ENCODE data around the gene TMEM87B.

The TMEM87B gene

DNA sequence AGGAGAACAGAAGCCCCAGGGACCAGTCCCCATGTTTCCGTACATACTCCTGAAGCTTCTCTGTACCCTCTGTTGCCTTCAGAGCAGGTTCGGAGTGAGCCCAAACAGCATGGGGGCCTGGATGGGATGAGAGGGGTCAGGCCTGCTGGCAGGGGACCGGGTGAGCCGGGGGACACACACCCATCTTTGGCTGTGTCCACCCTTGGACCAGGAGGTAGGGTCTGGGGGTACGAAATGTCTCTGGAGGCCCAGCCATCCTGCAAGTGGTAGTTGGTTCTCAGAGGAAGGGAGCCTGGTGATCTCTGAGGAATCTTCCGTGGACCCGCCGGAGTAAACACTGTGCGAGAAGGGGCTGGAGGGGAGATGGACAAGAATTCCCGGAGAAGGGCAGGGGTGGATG lies 98.4 kb downstream of the TMEM87B start:
- no peak for DNase-seq

DNA sequence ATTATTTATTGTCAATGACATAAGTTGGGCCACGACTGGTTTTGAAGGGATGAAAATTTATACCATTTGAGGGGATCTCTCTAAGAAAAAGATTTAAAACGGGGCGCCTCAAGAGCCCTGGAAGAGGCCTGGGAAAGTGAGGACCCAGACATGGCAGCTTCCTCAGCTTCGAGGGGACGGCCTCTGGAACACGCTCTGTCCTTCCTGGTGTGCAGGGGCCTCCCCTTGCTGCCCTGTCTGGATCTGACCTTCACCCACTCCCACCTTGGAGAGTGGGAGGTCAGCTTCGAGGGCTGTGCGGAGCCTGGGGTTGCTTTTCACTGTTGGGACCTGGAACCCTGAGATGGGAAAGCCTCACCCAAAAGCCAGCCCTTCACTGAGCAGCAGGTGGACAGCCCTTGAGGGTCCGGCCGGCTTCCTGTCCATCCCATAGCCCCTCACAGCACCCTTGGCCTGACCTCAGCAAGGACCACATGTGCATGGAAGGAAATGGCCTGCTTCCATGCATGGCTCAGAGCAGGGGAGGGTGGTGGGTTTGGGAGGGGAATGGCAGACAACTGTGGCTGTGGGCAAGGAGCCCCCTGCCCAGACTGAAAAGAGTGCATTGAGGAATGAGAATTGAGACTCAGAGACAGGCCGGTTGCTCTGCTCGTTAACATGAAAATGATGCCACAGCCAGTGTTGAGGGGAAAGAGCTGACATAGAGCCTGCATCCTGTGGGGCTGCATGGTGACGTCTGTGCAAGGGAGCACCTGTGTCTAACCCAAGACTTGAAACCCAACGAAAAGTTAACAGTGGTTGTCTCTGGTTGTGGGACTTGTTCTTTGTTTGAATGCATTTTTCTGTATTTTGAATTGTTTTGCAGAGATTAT lies 99.4 kb downstream of the TMEM87B start:
- no peak for DNase-seq

DNA sequence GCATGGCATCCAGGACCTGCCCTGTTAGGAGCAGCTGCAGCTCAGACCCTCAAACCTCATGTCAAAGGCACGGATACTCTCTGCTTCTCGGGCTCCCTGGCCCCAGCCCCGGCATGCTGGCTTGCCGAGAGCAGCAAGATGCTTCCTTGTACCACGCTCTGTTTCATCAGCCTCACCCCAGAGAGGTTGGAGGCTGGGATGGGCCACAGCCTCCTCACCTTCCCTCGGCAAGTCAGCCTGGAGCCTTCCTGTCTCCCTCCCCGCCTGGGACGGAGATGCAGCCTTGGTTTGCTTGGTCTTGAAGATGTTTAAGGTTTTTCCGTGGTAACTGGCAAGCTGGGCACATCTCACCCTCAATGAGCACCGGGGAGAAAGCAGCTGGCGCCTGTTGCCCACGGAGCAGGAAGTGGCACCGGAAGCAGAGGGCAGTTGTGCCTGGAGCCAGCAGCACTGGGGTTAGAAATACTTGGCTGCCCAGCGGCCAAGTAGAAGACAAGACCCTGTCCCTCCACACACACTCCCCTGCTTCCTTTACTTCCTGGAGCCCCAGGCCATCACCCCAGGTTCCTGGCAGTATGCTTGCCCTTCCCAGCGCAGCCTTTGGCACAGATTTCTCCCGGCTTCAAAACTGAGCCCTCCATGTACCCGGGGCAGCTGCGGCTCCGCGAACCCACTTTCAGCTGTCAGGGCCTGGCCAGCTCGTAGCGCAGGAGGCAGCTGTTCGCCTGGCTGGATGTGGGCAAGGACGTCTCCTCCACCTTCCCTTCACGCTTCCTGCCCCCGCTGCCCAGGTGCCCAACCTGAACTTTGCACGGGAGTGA lies 100.5 kb downstream of the TMEM87B start:
- DNase-seq = peak; percentile 38

DNA sequence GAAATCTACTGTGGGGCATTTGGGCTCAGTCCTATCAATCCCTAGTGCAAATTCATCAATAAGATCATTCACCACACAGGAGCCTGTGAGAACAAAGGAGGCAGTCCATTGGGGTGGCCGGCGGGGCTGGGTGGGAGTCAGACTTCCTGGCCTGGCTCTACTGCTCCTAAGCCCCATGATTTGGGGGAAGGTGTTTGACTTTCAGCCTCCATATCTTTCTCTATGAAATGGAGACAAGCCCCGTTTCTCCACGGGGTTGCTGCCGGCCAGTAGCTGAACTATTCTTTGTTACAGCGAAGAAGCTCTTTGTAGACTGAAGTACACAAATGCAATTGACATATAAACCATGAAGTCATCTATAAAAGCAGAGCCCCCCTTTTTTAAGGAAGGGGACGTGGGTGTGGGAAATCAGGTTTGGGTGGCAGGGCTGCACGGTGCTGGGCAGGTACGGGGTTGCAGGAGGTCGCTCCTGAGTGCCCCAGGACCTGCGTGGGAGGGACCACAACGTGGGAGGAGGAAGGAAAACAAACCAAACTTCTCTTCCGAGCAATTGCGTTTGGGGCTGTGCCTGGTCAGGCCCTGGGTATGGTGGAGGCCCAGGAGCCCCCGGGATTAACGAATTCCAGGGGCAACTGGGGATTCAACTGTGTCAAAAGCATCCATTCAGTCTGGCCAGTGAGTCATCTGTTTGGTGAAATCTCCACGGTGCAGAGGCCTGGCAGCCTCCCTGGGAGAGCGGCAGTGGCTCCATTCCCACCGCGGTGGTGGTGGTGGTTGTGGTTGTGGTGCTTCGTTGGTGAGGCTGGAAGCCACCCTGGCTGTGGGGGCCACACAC lies 101.3 kb downstream of the TMEM87B start:
- DNase-seq = peak; percentile 27

DNA sequence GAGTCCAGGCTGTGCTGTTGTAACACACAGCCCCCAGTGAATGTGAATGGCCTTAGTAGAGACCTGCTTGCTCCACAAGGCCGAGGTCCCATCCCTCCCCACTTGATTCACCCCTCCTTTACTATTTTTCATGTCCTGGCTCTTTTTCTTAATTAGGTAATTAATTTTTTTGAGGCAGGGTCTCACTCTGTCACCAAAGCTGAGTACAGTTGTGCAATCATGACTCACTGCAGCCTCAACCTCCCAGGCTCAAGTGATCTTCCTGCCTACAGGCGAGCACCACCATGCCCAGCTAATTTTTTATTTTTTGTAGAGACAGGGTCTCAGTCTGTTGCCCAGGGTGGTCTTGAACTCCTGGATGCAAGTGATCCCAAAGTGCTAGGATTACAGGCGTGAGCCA lies 102.4 kb downstream of the TMEM87B start:
- DNase-seq = no peak

DNA sequence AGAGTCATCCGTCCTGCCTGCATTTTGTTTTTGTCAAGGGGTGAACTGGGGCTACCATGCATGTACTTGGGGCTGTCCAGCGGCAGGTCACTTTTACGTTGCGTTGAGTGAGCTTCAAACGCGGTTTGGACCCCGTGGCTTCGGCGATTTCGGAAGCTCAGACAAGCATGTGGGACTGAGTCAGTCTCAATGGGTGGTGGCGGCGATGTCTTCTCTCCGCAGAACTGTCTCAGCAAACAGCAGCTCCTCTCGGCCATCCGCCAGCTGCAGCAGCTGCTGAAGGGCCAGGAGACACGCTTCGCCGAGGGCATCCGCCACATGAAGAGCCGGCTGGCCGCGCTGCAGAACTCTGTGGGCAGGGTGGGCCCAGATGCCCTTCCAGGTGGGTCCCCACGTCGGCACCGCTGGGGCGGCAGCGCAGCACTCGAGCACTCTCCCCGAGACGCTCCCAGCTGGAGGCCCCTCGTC lies 104.4 kb downstream of the TMEM87B start:
- DNase-seq = peak; percentile 98

DNA sequence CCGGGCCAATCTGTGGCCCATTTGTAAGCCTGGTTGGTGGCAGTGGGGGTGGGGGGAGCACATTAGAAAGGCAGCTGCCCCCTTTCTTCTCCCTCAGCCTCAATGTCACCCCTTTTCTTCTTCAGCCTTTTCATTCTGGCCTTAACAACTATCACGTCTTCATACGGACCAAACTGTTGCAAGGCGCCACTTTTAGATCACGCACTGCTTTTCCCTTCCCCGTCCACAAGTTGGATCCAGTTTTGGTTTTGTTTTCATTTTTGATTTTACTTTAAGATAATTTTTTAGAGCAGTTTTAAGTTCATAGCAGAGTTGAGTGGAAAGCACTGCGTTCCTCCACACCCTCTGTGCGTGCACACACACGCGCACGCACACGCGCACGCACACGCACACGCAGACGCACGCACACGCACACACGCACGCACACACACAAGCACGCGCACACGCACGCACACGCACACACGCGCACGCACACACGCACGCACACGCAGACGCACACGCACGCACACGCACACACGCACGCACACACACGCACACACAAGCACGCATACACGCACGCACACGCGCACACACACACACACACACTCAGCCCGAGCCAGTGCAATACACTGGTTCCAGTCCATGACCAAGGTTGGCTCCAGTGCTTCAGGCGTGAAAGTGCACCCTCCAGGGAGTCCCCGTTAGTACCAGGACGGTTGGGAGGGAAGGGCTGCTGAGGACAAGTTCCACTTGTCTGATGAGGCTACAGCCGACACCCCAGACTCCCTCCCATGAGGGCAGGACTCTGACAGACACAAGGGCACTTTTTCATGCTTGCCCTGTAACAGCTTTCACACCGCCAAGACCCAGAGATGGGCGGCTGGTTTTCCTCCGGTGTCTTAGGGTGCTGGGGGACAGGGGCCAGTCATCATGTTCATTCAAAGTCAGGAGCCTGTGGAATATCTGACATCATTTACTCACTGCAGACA lies 105.5 kb downstream of the TMEM87B start:
- peak; percentile 49 for DNase-seq

DNA sequence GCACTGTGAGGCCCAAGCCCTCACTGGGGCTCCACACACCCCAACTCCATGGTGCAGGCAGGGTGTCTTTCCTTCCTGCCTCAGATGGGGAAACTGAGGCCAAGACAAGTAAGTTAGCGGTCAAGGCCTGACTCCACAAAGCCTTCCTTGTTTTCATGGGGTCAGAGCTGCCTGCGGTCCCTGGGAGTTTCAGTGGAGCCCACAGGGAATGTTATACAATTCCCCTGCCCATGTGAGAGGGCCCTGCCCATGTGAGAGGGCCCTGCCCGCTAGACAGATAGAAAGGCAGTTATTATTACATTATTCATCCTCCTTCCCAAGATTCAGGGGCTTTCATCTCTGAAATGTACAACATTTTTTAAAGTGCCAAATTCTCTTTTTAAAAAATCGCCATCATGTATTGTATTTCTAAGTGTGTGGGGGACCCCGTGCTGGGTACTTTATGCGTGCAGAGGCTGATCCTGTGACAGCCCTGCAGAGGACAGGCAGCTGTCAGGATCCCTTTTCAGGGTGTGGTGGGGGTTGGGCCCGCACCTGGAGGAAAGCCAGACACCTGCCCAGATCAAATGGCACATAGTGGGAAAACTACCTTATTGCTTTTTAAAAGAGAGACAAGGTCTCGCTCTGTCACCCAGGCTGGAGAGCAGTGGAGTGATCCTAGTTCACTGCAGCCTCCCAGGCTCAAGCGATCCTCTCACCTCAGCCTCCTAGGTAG lies 106.5 kb downstream of the TMEM87B start:
- DNase-seq = peak; percentile 90

DNA sequence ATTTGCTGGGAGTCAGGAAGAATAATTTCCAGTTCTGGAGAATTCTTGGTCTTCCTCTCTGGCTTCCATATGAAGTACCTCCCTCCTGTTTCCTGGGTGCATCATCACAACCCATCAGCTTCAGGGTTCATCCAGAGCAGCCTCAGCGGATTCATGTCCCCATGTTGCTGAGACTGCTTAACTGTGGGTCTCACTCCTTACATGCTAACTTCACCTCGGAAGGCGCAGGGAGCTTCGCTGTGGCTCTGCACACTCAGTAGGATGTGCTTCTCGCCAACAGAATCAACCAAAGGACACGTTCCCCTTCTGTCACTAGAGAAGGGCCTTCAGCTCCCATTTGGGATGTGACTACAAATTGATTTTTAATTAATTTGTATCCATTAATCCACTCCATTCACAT lies 107.3 kb downstream of the TMEM87B start:
- no peak for DNase-seq

DNA sequence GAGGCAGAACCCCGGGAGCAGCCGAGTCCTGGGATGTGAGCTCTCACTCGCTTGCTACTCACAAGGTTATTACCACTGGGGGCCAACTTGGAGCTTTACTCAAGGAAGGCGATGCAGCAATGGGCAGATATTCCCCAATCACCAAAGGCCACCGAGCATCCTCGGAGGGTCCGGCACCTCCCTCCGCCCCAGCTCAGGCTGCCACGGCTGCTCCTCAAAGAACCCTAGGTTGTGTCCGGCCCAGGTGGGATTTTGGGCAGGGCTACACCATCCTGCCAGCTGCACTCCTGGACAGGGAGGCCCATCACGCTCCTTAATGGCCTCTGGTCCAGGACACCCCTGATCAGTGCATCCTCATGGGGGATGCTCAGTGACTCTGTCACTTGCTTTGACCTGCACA lies 107.9 kb downstream of the TMEM87B start:
- DNase-seq = no peak

DNA sequence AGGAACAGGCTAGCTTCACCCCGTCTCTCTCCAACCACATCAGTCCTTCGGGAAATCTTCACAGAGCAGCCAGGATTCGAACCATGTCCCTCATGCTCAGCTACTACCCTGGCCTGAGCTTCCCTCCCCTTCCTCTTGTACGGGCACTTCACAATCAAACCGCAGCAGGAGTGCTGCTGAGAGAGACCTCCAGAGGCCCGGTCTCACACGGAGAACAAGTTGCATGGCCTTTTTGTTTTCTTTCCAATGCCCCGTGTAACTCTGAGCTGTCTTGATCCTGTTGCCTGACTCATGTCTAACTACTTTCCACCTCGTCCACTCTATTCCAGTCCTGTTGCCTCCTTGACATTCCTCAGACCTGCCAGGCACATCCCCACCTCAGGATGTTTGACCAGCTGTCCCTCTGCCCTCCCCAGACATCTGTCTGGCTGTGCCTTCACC lies 108.5 kb downstream of the TMEM87B start:
- peak; percentile 92 for DNase-seq

DNA sequence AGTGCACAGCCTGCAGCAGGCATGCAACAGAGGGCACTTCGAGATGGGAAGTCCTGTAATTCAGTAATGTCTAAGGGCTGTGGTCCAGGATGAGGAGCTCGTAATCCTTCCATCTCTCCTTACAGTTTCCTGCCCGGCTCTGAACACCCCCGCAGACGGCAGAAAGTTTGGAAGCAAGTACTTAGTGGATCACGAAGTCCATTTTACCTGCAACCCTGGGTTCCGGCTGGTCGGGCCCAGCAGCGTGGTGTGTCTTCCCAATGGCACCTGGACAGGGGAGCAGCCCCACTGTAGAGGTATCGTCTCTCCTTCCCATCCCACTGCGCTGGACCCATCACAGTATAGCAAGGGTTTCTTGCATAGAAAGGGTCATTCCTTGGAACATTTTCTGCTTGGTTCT lies 109.8 kb downstream of the TMEM87B start:
- DNase-seq = no peak

DNA sequence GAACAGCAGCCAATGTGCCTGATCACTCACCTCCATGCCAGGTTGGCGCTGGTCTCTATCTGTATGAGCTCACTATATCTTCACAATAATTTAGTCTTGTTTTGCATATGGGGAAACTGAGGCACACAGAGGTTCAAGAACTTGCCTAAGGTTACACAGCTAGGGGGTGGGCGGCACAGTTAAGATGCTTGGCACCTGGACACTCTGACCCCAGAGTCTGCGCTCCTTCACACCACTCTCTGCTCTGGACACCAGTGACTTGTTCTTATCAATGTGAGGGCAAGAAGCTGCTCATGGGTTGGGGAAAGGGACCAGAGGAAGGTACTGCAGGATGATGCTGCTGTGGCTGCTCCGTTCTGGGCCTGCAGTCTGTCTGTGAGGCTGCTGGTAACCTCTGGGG lies 110.2 kb downstream of the TMEM87B start:
- DNase-seq = no peak

DNA sequence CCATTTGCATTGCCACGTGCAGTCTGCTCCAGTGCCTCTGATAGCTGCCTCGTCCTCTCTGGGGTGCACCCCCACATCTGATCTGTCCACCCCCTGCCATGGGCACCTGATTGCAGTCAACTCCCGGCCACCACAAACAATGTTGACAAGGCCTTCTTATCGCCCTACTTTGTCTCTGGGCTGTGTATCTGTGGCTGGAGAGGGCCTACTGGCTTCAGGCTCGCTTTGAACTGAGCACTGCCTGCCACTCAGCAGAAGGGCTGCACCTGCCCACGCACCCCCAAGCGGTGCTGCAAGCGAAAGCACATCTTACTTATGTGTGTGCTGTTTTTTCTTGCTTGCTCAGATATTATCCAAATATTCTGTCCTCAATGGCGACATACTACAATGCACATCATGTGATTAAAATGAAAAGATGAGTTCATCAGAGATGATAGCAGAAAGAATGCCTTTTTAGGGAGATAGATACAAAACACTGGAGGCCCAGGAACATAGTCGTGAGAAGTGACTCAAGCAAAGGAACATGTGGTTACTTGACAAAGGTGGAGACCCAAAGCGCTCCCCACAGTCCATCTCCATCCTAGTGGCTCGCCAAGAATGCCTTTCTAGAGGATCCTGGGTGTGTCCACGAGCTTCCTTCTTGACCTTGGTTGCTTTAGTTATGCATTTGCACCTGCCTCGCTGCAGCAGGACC lies 111.9 kb downstream of the TMEM87B start:
- no peak for DNase-seq

DNA sequence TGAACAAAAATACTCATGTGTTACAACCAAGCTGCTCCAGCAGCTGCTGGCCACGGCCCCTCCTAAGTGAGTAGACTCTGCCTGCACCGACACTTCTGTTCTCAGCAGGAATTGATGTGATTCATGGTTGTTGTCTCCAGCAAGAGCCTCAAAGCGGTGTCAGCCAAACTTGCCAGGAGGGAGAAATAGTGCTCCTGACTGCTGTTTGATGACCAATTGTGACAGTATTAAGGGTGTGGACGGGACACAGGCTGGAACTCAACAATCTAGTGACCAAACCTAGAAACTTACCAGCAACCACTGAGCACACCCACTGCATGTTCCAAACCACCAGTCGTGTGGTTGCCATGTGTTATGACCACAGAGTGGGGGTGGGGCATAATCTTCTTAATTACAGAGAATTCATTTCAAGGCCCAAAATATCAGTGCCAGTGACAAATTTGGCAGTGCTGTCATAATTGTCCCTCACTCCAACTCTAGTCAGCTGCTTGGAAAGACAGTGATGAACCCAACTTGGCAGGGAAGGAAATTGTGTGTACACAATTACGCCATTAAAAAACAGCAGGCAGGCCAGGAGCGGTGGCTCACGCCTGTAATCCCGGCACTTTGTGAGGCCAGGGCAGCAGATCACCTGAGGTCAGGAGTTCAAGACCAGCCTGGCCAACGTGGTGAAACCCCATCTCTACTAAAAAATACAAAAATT lies 113.5 kb downstream of the TMEM87B start:
- no peak for DNase-seq
